Right lobe of liver (tissue), 6 donors: ENCODE results near the gene RREB1. TPM values are rescaled to one million over a fixed set of nuclear protein-coding genes. Genes with fewer than 3 reads are reported as not detected.
A peak's percentile ranks its signal among the peaks of the same experiment; 100 is the strongest.

Experiments
- ATAC-seq, 4 donors: fragments of 200-7000 bp; cut with Tn5 transposase; one replicate each; pipeline ENCODE4 v1.9.1; 2020; ENCODE audit warnings: mild to moderate bottlenecking in 4 of 4, moderate library complexity in 4 of 4
- DNase-seq, 3 donors: peaks; one replicate each; pipeline ENCODE4 v3.0.0-alpha.2; 2020
- H3K27ac ChIP-seq, 3 donors: fragments of 200-600 bp; one replicate each; pipeline ENCODE4 v1.8.0; 2022
- H3K27me3 ChIP-seq, 2 donors: fragments of 200-600 bp; one replicate each; pipeline ENCODE4 v1.8.0; 2022
- H3K36me3 ChIP-seq, 4 donors: fragments of 200-600 bp; sonication (generic) in 1 of 4; one replicate each; pipeline versions ENCODE4 v1.5.1 to v1.8.0; 2017 to 2022; ENCODE audit warnings: control low read depth in 1 of 4
- H3K4me1 ChIP-seq, 4 donors: fragments of 200-600 bp; sonication (generic) in 1 of 4; one replicate each; pipeline versions ENCODE4 v1.5.1 to v1.8.0; 2017 to 2022; ENCODE audit warnings: control low read depth in 1 of 4
- H3K4me3 ChIP-seq, 3 donors: fragments of 200-600 bp; one replicate each; pipeline ENCODE4 v1.8.0; 2022
- H3K9me3 ChIP-seq, 4 donors: fragments of 200-600 bp; sonication (generic) in 1 of 4; one replicate each; pipeline versions ENCODE4 v1.5.1 to v1.8.0; 2017 to 2022; ENCODE audit warnings: control low read depth in 1 of 4
- CTCF ChIP-seq, 4 donors: fragments of 200-600 bp in 3 of 4; fragments of 450-650 bp in 1 of 4; IDR thresholded peaks; one replicate each; pipeline versions ENCODE4 v1.5.1 to v1.8.0; 2016 to 2022; ENCODE audit warnings: antibody characterized with exemption in 4 of 4, mild to moderate bottlenecking in 2 of 4
- POLR2A ChIP-seq: fragments of 450-650 bp; IDR thresholded peaks from one replicate; pipeline ENCODE4 v1.6.1; 2017; ENCODE audit warnings: antibody characterized with exemption, mild to moderate bottlenecking
- WGBS: methylation state at CpG from one replicate; pipeline ENCODE4 v1.1.6; 2018; ENCODE audit warnings: low coverage, low lambda C conversion rate; ENCODE audit not compliant: insufficient coverage; ENCODE audit errors: missing lambda C conversion rate; 5-methylcytosine and 5-hydroxymethylcytosine counted together
- intact Hi-C, 2 donors: fragments of 100-400 bp; cut with DNase I; formaldehyde crosslinking; loops; one replicate each; pipeline versions ENCODE4 v1.11.2 to v1.14.1; 2022
- long read RNA-seq: library from polyadenylated mRNA; unstranded; transcript quantifications from one replicate; pipeline ENCODE4 v2.0.0, GENCODE V29; 2019
- total RNA-seq, 6 experiments: library from RNA; depleted of rRNA in 2 of 6; stranded (reverse); fragments of >200 nt in 2 of 6; fragmentation: NEBNext Ultra II Directional in 3 of 6; extraction: Animal tissue kit (Norgen Biotek cat#: 25700) in 3 of 6; gene quantifications; one replicate each; pipeline versions ENCODE4 v1.1.0 to v1.2.4, GENCODE V29; 2016 to 2023
- donor health status: DM: no; HTN: yes; CAD: no.
- donor health status: DM: no; HTN: no; CAD: no.
- donor health status: DM: no; HTN: no; CAD: no.
- donor health status: DM: no; HTN: yes; CAD: no.
- donor health status: DM: no; HTN: yes; CAD: no.

RREB1 gene
- total RNA-seq, result 10 to 100 TPM; 28.7 to 46.3 (median 39.6) TPM
- long read RNA-seq, partial matches to known transcripts, result 3 of 3 reads
- long read RNA-seq, other reads (novel, unspliced or antisense), result 0 of 3 reads

DNA sequence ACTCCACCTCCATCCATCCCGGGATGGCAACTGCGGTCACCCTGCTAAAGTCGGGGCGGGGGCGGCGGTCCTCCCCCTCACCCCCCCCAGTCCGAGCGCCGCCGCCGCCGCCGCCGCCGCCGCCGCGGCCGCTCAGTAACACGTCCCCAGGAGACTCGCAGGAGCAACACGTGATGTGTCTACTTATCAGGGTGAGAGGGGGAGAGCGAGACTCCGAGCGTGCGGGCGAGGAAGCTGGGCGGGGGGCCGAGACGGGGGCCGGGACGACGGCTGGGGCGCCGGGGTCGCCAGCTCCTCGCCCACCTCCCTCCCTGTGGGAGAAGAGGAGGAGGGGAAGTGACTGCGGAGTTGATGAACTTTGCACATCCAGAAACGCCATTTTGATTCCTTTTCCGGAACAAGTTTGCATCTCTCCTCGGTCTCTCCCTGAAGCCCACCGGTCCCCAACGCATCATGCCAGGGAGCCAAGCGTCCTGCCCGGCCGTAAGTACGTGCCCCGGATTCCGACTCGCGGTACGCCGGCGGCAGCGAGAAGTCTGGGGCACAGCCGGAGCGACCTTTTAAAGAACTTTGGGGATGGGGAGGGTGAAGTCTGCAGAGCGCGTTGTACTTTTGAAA is at the start of gene RREB1:
Gene RREB1, plus strand, starts transcription at position 384 of the 618 bp plus-strand sequence. CDS start 73,951 bp downstream, outside the sequence.
- intact Hi-C loops, result no loop called here
- H3K27me3 ChIP-seq, result no peaks in the 10 kb centered on the region
- H3K4me1 ChIP-seq, result peaks cover 0 to 27% (median 2%) of the 10 kb centered on the region in 4 donors
- peak within 1 kb of the TSS; percentile 93 to 97 (median 96) for H3K4me3 ChIP-seq
- TF ChIP-seq CTCF (IDR thresholded peaks at IDR 0.05) (no peak), POLR2A (peak; percentile 43)
- H3K9me3 ChIP-seq, result no peaks in the 10 kb centered on the region
- 1% methylated on average over 38 of the region's 59 CpGs for WGBS
- ATAC-seq (peak; percentile 61 to 76 (median 65)), DNase-seq (peak; percentile 75 to 80 (median 78))
- no peaks in the 10 kb centered on the region for H3K36me3 ChIP-seq
- peak within 1 kb of the TSS; percentile 97 to 98 (median 97) for H3K27ac ChIP-seq

GRCh38 chr6:7058250-7058923 is 49.4 kb upstream of the RREB1 start:
- Histone ChIP-seq H3K4me3 (no peak overlapping the region), H3K27me3 (no peaks in the 10 kb centered on the region), H3K27ac (peak overlapping the region in 1 of 3 donors; percentile 52), H3K9me3 (no peaks in the 10 kb centered on the region), H3K4me1 (peaks cover 0 to 8% (median 4%) of the 10 kb centered on the region in 4 donors), H3K36me3 (no peaks in the 10 kb centered on the region)
- ATAC-seq, result peak; percentile 93 to 98 (median 95)
- intact Hi-C loops, result no loop called here
- DNase-seq, result peak; percentile 41 to 70 (median 59)
- TF ChIP-seq POLR2A (peak; percentile 79), CTCF (IDR thresholded peaks at IDR 0.05) (no peak)
- 57% methylated on average over 4 of the region's 4 CpGs for WGBS

GRCh38 chr6:7060769-7061516 is 46.8 kb upstream of the RREB1 start:
- ATAC-seq (no peak), DNase-seq (no peak)
- Histone ChIP-seq H3K27me3 (no peaks in the 10 kb centered on the region), H3K9me3 (no peaks in the 10 kb centered on the region), H3K36me3 (no peaks in the 10 kb centered on the region), H3K27ac (no peak overlapping the region), H3K4me1 (peaks cover 0 to 8% (median 4%) of the 10 kb centered on the region in 4 donors), H3K4me3 (no peak overlapping the region)
- TF ChIP-seq POLR2A (no peak), CTCF (IDR thresholded peaks at IDR 0.05) (no peak)
- intact Hi-C loops, result no loop called here
- 95% methylated on average over 6 of the region's 6 CpGs for WGBS

DNA sequence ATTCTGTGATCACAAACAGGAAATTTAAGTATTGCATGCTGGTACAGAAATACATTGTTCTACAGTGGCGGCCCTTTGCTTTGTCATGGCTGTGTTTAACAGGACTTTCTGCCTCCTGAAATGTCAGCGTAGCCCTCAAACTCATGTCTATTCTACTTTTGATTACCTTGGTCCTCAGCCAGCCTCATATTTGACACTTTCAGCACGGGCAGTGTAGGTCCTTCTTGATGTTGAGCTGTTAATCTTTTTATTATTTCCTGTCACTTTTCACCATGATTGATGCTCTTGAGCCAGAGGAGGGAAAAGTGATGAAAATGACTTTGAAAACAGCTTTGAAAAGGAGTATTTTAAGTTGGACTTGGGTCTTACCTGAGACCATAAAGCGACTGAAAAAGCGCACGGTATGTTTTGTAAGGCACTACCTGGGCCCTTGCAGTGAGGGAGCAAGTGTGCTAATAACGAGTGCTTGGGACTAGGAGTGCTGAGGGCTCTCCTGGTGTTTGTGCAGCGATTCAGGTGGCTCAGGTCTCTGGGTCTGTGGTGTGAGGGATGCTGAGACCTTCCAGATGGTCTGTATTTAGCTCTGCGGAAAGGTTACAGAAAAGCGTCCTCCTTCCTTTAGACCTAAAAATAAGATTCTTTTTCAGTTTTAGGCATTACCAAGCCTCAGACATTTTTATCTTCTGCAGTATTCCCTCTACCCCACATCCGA is 45.2 kb upstream of the RREB1 start:
- no peak for TF ChIP-seq CTCF (IDR thresholded peaks at IDR 0.05)
- TF ChIP-seq POLR2A, result no peak
- 68% methylated on average over 11 of the region's 11 CpGs for WGBS
- H3K4me1 ChIP-seq, result peaks cover 0 to 8% (median 4%) of the 10 kb centered on the region in 4 donors
- ATAC-seq, result no peak
- DNase-seq, result peak in 1 of 3 donors; percentile 11
- no peaks in the 10 kb centered on the region for H3K27me3 ChIP-seq
- no peak overlapping the region for H3K27ac ChIP-seq
- intact Hi-C loops, result no loop called here
- no peak overlapping the region for H3K4me3 ChIP-seq
- no peaks in the 10 kb centered on the region for H3K9me3 ChIP-seq
- no peaks in the 10 kb centered on the region for H3K36me3 ChIP-seq
